Measurements from ENCODE around the gene OR2T4.

GRCh38 chr1:248393050-248393449 lies 31.6 kb downstream of the OR2T4 start:
- TF ChIP-seq CTCF (conservative IDR thresholded peaks at IDR 0.05) = no peak
- no peak for TF ChIP-seq ZFX (IDR thresholded peaks at IDR 0.05)
